Measurements from ENCODE around the gene CRB3.
"Not testable (repeated sequence)": the region's sequence is repeated elsewhere in the genome, so short reads cannot be mapped to it uniquely, and the experiment has no call there.

The CRB3 gene

DNA sequence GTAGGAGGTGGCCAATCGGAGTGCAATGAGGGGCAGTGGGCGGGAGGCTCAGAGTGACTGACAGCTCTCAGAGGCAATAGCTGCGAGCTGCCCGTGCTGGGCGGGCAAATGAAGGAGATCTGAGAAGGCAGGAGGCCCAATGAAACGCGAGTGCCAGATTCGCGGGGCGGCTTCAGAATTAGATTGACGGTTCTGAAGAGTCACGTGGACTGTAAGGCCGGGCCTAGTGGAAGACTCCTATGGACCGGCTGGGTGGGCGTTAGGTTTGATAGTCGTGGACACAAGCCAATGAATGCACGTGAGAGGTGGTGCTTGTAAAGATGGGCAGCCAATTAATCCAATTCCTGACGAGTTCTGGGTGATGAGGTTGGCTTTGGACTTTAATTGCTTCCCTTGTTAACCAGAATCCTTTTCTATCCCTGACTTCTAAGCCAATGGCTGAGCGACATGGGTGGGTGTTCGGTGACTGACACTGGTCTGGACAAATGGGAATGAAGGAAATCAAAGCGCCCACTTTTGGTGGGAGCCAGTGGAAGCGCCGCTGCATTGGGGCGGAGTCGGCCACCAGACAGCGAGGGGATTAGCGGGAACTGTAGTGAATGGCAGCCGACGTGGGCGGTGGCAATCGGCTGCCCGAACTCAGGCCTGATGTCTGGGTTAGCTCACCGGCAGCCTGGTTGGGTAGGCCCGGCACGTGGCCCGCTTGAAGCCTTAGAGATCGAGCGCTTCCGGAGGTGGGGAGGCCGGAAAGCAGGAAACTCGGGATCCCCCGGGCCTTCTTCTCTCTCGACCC is 38.9 kb upstream of the CRB3 start:
- Mint-ChIP-seq H3K4me1 (peaks cover 29% of the 10 kb centered on the region), H3K27ac (peak overlapping the region; percentile 71 to 88 (median 83)), H3K4me3 (peak overlapping the region; percentile 77 to 85 (median 83)), H3K27me3 (ENCODE audit: low read depth) (peaks cover 8% of the 10 kb centered on the region), H3K9me3 (no peaks in the 10 kb centered on the region), H3K36me3 (ENCODE audit: low read depth) (peaks cover 25% of the 10 kb centered on the region)
- TF ChIP-seq, protein P1, sequence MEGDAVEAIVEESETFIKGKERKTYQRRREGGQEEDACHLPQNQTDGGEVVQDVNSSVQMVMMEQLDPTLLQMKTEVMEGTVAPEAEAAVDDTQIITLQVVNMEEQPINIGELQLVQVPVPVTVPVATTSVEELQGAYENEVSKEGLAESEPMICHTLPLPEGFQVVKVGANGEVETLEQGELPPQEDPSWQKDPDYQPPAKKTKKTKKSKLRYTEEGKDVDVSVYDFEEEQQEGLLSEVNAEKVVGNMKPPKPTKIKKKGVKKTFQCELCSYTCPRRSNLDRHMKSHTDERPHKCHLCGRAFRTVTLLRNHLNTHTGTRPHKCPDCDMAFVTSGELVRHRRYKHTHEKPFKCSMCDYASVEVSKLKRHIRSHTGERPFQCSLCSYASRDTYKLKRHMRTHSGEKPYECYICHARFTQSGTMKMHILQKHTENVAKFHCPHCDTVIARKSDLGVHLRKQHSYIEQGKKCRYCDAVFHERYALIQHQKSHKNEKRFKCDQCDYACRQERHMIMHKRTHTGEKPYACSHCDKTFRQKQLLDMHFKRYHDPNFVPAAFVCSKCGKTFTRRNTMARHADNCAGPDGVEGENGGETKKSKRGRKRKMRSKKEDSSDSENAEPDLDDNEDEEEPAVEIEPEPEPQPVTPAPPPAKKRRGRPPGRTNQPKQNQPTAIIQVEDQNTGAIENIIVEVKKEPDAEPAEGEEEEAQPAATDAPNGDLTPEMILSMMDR (IDR thresholded peaks at IDR 0.05; ENCODE audit: unreplicated experiment in 3 of 3) = no peak

DNA sequence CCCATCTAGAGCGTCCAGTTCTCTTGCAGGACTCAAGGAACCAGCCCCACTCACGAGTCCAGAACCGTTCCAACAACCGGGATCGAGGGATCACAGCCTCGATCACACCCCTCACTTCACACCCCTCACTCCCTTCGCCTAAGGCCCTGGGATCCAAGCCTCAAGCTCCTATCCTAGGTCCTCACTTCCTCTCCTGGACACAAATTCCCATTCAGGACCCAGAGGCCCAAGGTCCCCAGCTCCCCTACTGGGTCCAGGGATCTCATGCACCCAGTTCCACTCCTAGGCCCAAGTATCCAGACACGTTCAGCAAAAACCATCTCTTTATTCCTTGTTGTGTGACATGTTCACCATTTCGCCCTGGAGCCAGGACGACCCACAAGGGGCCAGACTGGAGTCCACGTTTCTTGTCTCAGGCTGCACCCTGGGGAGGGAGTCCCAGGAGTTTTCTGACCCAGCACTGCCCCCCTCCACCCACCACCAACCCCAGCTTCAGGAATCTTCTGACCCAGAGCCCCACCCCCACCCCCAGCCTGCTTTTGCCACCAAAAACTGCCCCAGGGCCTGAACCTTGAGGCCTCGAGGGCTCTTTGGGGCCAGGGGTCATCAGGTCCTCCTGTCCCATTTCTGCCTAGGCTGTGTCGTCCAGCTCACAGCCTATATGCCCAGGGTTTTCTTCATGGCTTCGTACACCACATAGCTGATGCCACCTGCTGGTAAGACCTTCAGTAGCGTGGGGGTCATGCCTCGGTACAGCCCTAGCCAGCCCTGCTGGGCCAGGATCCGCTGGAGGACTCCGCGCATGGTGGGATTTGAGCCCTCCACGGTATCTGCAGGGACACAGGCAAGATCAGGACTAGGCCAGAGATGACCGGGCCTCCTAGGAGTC is 38.1 kb upstream of the CRB3 start:
- Mint-ChIP-seq H3K27ac (peak overlapping the region; percentile 71 to 88 (median 83)), H3K4me3 (peak overlapping the region in 2 of 3 experiments; percentile 17 to 62), H3K9me3 (no peaks in the 10 kb centered on the region), H3K4me1 (peaks cover 23% of the 10 kb centered on the region), H3K36me3 (ENCODE audit: low read depth) (peaks cover 16% of the 10 kb centered on the region), H3K27me3 (ENCODE audit: low read depth) (peaks cover 8% of the 10 kb centered on the region)
- TF ChIP-seq, protein P1 (IDR thresholded peaks at IDR 0.05; ENCODE audit: unreplicated experiment in 3 of 3) = no peak

DNA sequence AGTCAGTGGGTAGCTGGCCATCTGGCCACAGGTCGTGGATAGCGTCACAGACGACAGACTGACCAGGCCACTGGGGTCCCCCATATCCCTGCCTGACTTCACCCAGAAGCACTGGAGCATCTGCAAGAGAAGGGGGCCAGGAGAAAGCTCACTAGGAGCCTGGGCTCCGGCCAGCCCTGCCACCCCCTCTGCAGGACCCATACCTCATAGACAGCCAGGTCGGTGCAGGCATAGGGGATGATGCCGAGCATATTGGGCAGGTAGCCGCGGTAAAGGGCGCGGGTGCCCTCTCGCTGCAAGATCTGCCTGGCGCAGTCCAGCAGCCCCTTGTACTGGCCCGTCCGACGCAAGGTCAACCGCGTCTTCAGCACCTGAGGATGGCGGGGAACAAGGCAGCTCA is 36.9 kb upstream of the CRB3 start:
- H3K4me3 Mint-ChIP-seq = no peak overlapping the region
- H3K9me3 Mint-ChIP-seq = no peaks in the 10 kb centered on the region
- H3K4me1 Mint-ChIP-seq = peaks cover 16% of the 10 kb centered on the region
- no peak overlapping the region for H3K27ac Mint-ChIP-seq
- H3K27me3 Mint-ChIP-seq (ENCODE audit: low read depth) = peaks cover 12% of the 10 kb centered on the region
- peaks cover 7% of the 10 kb centered on the region for H3K36me3 Mint-ChIP-seq (ENCODE audit: low read depth)
- TF ChIP-seq, protein P1 (IDR thresholded peaks at IDR 0.05; ENCODE audit: unreplicated experiment in 3 of 3) = no peak

DNA sequence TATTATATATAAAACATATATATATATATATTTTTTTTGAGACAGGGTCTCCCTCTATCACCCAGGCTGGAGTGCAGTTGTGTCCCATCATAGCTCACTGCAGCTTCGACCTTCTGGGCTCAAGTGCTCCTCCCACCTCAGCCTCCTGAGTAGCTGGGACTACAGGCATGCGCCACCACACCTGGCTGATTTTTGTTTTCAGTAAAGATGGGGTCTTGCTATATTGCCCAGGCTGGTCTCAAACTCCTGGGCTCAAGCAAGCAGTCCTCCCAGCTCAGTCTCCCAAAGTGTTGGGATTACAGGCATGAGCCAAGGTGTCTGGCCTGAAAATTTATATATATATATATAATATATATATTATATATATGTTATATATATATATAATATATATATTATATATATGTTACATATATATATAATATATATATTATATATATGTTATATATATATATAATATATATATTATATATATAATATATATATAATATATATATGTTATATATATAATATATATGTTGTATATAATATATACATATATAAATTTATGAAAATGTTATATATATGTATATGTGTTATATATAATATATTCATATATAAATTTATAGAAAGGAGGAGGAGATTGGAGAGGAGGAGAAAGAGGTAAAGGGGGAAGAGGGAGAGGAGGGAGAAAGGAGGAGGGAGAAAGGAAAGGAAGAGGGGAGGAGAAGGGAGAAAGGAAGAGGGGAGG is 35.2 kb upstream of the CRB3 start:
- H3K27me3 Mint-ChIP-seq (ENCODE audit: low read depth) = peaks cover 13% of the 10 kb centered on the region
- H3K4me1 Mint-ChIP-seq; H3K4me3 Mint-ChIP-seq; H3K36me3 Mint-ChIP-seq (ENCODE audit: low read depth); H3K9me3 Mint-ChIP-seq; H3K27ac Mint-ChIP-seq: not testable (repeated sequence)

DNA sequence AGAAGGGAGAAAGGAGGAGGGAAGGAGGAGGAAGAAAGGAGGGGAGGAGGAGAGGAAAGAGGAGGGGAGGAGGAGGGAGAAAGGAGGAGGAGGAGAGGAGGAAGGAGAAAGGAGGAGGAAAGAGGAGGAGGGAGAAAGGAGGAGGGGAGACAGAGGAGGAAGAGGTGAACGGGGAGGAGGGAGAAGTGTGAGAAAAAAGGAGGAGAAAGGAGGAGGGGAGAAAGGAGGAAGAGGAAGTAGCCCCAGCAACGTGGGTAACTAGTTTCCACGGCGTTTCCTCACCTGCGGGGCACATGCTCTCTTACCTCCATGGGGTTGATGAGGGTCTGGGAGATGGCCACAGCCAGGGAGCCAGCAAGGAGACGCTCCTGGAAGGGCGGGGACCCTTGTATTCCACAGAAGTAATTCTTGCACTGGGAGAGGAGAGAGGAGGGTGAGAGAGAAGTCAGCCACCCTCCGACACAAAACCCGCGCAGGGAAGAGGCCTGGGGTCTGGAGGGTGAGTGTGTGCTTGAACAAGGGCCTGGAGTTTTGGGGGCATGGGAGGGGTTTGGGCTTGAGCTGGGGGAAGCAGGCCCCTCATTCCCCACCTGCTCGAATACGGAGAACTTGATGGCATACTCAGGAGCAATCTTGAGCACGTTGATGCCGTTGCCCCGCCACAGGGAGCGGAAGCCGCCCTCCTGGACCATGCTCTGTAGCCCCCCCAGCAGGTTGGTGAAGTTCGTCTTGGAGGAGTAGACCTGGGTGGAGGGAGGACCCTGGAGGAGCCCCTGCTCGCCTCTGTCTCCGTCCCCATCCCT is 34.5 kb upstream of the CRB3 start:
- Mint-ChIP-seq H3K27me3 (ENCODE audit: low read depth) (peaks cover 13% of the 10 kb centered on the region), H3K9me3 (no peaks in the 10 kb centered on the region), H3K4me3 (no peak overlapping the region), H3K27ac (no peak overlapping the region), H3K4me1 (no peaks in the 10 kb centered on the region), H3K36me3 (ENCODE audit: low read depth) (no peaks in the 10 kb centered on the region)
- TF ChIP-seq, protein P1 (IDR thresholded peaks at IDR 0.05; ENCODE audit: unreplicated experiment in 3 of 3) = no peak

Measured in nephron (organoid).